HL-60/S4 (cell line): Measurements from ENCODE around the gene PTPRR.

Experiments used
- in situ Hi-C: fragments of 300-500 bp; cut with MboI; formaldehyde crosslinking; loops from 2 replicates; pipeline ENCODE4 v1.14.3; 2022; ENCODE audit warnings: low sequenced_read_pairs

PTPRR gene

DNA sequence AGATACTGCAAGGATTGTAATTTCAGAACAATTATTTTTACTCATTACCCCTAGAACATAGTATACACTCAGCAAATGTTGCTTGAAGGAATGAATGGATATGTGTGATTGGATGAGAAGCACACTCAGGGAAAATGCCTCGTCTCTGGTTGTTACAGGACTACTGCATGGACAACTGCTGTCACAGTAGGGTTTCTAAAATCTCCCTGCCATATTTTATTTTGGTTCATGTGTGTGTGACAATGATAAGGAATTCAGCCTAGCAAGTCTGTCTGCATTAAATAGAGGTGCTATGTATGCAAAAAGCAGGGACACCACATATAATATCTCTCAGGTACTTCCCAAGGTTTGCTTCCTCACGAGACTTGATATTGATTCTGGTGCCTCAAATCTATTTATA lies 1.4 kb downstream of the PTPRR start:
- in situ Hi-C loops = no loop called here

DNA sequence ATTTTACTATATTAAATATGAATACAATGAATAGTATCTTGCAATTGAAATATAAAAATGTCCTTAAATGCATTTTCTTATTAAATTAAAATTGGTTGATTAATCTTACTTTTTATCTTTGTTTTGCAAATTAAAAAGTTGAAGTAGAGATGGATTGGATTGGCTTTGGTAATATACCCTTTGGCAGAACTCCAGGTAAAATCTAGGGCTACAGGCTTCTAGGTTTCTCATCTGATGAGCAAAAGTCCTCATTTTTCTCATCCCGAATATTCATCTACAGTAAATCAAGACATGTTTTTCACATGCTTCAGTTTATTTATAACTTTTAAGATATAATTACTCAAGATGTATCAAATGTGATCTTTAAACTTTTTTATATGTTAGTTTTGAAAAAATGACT lies 2.2 kb downstream of the PTPRR start:
- in situ Hi-C loops = no loop called here

DNA sequence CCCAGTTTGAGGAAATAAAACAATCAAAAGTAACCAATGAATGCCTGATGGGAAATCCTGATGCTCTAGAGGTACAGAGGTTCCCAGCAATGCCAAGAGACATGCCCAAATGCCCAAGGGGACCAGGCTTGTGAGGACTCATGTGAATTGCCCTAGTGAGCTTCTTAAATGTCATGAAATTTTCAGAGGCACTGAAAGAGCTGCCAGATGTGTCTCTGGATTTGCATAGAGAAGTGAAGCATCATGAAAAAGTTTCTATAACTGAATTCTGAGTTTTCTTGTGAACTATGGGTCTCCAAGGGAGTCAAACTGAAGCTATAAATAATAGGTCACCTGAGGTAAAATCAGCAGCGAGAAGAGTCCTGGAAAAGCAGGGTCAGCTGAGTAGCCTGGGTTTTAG lies 9.9 kb downstream of the PTPRR start:
- in situ Hi-C loops = no loop called here

DNA sequence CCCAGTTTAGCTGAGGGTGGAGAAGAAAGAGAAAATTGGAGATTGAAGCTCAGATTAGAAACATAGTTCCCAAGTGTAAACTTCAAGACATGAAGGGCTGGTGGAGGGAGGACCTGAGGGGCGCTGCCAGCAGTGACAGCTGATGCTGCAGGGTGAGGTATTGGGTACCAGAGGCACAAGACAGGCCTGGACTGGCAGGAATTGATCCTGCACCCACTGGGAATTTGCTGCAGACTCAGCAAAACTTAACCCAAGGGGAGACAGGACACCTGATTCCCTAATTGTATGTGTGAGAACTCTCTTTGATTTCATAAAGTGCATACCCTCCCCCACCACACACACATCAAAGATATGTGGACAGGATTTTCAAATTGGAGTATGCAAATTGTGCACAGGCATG lies 11.6 kb downstream of the PTPRR start:
- in situ Hi-C loops = no loop called here

DNA sequence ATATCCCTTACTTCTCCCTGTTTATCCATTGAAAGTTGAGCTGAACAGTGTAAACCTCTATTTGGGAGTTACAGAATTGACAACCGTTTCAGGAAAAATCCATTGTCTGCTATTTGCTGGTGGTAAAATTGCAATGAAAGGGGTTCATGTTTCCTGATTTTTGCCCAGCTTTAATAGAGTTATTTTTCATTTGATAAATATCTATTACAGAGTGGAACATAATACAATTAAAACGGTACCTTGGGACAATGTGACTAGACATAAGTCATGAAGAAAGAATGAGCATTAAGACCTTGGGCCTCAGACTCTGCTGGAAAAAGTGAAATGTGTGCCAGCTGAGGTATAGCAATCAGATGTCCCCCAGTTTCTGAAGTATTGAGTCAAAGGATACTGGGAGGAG lies 13.1 kb downstream of the PTPRR start:
- in situ Hi-C loops = no loop called here

DNA sequence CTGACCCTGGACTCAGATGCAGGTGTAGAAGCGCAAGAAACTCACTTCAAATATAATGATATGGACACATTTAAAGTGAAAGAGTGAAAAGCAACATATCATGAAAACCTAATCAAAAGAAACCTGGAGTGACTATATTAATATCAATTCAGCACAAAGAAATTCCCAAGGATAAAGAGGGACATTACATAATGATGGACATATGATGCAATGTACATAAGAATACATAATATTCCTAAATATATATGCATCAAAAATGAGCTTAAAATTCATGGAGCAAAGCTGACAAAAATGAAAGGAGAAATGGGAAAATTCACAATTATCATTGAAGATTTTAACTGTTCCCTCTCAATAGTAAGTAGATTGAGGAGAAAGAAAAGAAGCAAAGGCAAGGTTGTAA lies 24.6 kb downstream of the PTPRR start:
- in situ Hi-C loops = no loop called here

DNA sequence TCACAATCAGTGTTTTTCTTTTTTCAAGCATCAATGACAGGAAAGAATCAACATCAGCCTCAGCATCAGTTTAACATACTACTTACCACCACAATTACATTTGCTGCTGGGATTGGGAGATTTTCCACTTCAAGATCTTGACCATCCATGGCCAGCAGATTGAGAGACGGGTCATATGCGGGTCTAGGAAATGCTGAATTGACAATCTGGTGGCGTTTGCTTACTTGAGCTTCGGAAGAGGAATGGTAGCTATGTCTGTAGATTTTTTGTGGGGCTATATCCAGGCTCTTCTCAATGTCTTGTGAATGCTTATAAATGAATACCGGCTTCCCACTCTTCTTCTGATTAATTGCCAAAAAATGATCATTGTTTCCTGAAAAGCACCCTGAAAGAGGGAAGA lies 27.9 kb downstream of the PTPRR start:
- in situ Hi-C loops = no loop called here

DNA sequence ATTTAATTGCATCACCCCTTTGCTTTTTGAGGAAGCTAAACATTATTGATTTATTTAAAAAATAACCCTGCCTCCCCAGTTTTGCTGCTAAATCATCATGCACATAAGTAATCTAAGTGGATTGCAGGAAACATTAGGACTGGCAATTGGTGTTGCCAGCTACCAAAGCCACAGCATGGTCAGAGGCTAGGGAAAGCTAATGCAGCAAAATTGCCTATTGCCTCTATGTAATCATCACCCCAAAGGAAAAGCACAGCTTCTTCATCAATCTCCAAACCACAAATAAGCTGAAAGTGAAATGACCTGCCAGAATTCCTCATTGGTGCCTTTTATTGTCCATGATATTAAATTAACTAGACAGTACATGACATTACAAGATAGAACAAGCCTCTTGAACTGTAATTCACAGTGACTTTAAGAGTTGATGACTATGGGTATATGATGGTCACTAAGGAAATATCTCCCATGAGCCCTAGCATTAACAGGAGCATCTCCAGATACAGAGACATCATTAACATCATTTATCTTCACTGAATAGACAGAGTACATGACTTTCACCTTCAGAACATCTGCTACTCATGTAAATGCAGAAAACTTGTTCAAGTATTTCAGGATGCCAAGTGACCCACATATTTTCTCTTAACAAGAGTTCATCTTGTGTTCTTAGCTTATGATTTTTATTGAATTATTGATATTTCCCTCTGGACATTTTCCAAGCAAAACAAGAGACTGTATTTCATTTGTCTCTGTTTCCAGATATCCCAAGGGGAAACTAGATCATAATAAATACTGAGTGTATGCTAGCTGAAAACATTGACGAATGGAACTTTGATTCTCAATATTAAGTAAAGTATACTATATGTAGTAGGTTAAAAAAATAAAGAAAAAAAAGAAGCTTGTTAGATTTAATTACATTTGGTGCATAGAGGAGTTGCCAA lies 29.4 kb downstream of the PTPRR start:
- in situ Hi-C loops = no loop called here

DNA sequence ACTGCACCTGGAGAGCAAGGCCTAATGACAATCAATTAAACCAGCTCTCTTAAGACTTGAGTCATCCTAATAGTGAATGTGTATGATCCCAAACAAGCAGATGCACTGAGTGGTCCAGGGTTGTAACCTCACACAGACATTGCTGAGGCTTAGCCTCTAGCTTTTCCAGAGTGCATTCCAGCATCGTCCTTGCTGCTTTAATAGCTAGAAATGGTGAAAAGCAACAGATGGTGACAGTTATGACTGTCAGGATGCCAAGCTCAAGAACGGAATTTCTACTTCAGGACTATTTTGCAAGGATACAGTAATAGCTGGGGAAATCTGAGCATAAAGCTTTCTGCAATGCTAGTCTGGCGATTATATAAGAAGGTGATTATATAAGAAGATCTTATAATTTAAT lies 34.6 kb downstream of the PTPRR start:
- in situ Hi-C loops = no loop called here

DNA sequence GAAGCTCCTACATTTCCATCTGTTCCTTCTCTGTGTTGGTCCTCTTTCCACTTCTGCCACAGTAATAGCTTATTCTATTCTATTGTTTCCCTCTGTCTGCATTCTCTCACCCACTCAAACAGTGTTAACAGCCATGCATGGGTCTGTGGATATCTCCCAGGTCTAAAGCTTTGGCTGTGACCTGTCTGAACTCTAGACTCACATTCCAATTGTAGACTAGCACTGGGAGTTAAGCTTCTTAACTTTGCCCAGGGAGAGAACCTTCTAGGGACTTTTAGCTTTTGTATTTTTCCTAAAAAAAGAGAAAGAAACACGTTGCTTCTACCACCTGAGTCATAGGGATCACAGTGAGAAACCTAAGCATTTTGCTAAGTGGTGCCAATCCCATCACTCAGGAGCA lies 36.7 kb downstream of the PTPRR start:
- in situ Hi-C loops = no loop called here

DNA sequence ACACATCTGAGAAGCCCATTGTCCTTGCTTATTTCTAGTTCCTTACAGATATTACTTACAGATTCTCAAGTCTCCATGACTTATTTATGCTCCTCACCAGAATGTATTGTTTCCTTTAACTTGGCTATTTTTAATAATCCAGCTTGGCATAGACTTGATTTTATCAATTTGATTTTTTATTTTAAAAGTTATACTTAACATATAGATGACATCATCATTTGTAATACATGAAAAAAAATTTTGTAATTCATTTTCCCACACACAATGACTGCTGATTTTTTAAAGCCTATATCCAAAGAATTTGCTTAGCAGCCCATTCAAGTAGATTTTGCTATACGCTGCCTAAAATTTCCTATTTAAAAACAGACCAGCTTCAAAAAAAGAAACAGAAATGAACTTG lies 39.8 kb downstream of the PTPRR start:
- in situ Hi-C loops = no loop called here

DNA sequence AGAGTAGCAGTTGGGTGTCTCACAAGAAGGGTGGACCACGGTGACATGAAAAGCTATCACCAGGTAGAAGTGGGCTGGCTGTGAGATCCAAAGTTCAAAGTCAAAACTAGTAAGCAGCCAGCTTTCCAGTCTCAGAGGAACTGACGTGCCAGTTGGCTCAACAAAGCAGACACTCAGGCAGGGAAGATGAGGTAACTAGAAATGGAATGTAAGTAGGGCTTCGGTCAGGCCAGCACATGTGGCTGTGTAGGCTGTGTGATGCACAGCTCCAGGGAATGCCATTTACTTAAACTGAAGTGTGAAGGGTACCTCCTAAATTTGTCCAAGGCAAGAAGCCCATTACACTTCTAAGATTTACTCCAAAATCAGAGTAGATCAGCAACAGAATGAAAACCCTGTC lies 43.6 kb downstream of the PTPRR start:
- in situ Hi-C loops = no loop called here

DNA sequence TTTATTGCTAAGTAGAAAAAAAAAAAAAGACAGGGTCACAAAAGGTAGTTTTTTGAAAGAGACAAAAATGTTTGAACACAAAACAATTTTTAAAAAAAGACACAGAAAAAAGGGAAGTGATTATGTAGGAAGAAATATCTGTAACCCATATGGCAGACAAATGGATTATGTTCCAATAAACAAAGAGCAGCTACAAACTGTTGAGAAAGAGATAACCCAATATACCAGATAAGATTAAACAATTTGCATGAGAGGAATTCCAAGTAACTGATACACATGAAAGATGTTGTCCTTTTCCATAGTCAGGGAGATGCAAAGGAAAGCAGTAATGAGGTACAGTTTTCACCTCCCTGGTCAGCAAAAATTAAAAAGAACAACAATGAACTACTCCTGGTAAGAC lies 44.9 kb downstream of the PTPRR start:
- in situ Hi-C loops = no loop called here

DNA sequence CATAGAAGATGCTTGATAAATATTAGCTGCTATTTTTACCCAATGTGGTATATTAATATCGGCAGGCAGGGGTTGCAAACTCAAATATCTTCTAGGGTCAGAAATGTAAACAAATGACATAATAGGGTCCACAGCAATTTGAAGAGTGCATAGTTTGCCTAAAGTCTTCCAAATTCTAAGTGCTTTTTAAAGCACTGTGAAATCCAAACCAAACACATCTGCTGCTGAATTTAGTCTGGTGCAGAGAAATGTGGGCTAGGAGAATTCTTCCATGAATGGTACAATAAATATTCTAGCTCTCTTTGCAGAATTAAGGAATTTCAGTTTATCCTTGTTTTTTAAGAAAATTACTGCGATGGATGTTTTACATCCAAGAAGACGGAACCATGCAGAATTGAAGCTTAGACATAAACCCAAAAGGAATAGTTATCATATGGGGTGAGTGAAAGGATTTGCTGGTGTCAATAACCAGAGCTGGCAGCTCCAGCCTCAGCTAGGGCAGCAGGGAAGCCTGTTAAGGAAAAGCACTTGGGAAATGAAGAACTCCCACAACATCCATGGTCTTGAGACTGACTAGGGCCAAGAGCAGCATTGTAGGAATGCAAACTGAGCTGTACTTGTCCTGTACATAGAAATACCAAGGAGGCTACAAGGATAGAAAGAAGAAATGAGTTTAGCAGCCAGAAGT lies 65.5 kb downstream of the PTPRR start:
- in situ Hi-C loops = no loop called here

DNA sequence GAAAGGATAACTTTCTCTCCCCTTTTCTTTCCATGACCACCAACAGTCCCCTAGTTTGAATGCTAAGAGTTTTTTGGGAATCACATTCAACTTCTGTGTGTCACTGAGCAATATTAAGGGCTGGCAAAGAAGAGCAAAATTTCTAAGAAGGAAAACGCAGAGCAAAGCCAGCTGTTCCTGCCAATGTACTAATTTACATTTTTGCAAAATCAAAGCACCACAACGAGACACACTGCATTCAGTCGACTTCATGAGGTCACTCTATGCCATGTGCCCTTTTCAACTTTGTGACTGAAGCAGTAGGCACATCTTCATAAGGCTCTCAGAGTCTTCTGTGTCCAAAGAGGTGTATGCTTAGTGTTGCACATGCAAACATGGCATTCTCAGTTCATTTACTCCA lies 66.4 kb downstream of the PTPRR start:
- in situ Hi-C loops = no loop called here

DNA sequence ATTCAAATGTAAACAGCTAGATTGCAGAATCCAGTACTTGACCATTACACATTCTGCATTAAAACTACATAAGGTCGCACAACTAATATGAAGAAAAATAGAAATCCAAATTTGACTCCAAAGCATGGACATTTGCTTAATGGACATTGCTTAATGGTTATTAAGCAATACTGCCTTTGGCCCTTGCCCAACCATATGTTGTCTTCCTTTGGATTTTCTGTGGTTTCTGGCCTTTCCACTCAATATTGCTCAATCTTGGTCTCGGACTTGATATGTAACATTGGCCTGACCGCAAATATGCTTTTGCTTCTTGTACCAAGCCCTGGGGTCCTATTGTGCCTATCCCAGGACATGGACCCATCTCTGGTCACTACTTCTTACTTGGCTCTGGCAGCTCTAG lies 67.2 kb downstream of the PTPRR start:
- in situ Hi-C loops = no loop called here

DNA sequence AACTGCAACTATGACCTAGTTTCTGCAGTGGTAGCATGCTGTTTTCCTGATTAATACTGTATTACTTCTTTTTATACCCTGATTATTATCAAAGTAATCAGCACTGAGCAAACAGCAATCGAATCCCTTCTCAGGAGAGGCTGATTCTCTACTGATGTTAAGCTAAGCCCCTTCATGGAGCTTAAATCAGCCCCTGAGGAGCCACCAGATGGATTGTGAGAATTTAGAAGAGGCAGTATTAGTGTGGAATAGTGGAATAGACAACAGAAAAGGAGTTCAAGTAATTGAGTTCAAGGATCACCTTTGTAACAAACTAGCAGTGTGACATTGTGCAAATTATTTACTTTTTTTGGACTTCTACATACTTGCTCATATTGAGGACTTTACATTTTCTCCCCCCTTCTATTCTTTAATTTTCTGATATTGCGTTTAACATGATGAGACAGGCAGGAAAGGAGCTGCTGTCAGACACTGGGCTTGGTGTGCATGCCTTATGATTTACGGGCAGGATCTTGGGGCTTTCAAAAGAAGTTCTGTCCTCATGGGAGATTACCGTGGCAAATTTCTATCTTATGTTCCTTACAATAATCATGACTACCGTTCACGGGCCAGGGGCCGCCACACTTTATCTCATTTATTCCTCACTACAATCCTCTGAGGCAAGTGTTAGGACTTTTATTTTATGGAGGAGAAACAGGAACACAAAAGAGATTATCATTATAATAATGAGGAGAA lies 68.0 kb downstream of the PTPRR start:
- in situ Hi-C loops = no loop called here

DNA sequence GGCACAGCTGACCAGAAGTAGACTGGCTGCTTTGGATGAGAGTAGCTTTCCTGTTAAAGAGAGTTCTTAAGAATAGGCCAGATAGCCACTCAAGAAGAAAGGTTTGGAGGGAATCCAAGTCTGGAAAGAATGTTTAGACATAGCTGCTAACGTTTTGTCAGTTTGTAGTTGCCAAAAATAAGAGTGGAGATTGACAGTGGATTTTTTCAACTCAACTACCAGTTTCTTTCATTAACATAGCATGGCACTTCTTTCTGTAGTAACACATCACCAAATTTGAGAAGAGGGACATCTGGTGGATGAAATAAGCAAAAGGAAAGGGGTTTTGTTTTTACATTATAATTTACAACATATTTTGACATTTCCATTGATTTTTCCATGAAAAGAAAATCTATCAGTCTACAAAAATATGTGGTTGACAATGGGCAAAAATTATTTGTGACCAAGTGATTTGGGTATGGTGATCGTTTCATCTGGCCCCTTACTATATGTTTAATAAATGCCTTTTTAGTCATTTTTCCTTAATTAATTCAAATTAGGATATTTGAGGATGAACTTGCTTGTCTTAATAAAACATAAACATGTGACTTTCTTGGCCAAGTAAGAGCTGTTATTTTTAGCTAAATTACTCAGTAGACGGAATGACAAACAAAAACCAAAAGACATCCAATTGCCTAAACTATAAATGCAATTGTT lies 71.1 kb downstream of the PTPRR start:
- in situ Hi-C loops = no loop called here

DNA sequence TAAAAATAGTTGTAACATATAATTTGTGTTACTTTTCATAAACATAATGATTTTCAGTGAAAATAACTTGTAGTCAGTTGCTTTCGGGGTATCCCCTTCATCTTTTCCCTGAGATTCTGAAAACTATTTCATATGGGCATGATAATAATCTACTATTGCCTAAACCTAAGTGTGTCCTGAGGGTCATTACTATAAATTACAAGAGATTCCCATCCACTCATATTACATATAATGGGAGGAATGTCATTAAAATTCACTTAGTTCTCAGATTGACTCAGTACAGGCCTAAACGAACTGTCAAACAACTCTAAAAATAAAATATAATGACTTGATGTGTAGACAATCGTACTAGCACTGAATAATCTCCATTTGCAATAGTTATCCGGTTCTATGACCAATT lies 72.7 kb downstream of the PTPRR start:
- in situ Hi-C loops = no loop called here

DNA sequence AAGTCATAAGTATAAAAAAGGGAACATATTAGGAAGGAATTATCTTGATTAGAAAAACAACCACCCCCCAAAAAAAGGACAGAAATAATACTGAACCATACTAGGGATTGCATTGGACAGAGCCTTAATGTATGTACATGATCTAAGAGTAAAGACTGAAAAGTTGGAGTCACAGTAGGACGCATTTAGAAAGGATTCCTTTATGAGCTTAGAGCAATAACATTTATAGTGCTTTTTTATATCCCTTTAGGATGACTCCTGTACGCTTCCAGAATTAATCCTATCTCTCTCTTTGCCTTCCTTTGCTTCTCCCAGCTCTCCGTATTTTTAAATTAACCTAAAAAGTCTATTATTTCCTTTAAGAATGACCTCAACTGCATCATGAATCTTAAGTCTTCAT lies 75.3 kb downstream of the PTPRR start:
- in situ Hi-C loops = no loop called here

DNA sequence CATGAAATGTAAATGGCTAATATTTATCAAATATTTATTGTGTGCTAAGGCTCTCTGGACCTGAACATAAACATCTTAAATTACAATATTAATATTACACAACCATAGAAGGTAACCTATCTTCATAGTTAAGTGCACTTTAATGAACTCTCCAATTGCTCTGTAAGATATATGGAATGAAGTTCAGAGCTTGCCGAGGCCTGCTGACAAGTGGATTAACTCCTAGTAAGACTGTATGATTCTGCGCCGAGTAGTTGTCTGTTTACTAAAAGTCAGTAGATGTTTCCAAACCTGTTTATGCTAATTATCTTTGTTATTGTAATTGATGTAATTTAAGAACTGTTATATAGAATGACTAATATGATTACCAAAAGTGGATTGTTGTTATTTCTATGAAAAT lies 77.2 kb downstream of the PTPRR start:
- in situ Hi-C loops = no loop called here
